Measurements from ENCODE around the gene PWWP2B.

GRCh38 chr10:132384618-132385388 is 12.2 kb upstream of the PWWP2B start:
- TF ChIP-seq CTCF (IDR thresholded peaks at IDR 0.05; ENCODE audit: insufficient read depth, low read depth, low read length) = no peak
- TF ChIP-seq EZH2 (IDR thresholded peaks at IDR 0.05; ENCODE audit: insufficient read depth, low read length) = no peak
